ENCODE results near the gene PIP5K1B. TPM values are rescaled to one million over a fixed set of nuclear protein-coding genes. Genes with fewer than 3 reads are reported as not detected.

Gene PIP5K1B
- total RNA-seq, 3 donors from 2014 or later, result 0.48 to 1.6 (median 0.57) TPM

DNA sequence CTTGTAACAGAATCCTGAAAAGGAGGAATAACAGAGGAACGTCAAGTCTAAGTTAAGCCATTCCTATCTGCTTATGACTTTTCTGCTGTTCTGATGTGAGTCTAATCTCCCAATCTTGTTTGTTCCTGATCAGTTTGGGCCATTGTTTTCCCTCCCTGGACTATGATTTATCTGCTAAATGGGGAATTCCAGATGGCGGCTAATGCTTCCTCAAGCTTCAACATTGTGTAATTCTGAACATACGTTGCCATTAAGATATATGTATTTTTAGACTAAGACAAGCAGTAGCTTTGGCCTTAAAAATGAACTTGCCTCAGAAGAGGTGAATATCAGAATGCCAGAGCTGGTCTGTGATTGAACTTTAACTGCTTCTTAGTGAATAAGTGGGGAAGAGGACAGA is 166.2 kb downstream of the PIP5K1B start:
- Mint-ChIP-seq H3K9me3 (no peaks in the 10 kb centered on the region), H3K27me3 (ENCODE audit: low read depth) (no peaks in the 10 kb centered on the region), H3K4me1 (ENCODE audit: low read depth) (no peaks in the 10 kb centered on the region), H3K36me3 (ENCODE audit: insufficient read depth) (no peaks in the 10 kb centered on the region), H3K4me3 (no peak overlapping the region)
- ATAC-seq, result no peak
- DNase-seq, result no peak

DNA sequence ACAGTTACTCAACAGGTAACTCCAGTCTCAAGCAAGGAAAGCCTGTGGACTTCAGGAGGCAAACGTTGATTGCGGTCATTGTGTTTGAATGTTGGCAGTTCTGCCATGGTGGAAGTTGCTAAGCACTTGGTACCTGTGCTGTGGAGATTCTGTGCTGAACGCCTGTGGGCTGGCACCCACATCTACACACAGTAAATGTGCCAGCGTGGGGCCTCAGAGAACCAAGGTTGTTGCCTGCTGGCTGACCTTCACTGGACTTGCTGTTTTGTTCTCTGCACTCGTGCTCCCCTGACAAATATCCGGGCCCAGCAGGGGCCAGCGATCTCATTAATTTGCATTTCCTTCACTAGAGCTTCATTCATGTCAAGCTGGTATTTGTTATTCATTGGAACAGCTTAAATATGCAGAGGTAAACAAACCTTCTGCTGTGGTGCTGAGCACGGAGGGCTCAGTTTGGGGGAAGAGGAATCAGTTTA is 167.0 kb downstream of the PIP5K1B start:
- Mint-ChIP-seq H3K4me1 (ENCODE audit: low read depth) (no peaks in the 10 kb centered on the region), H3K4me3 (no peak overlapping the region), H3K9me3 (no peaks in the 10 kb centered on the region), H3K36me3 (ENCODE audit: insufficient read depth) (no peaks in the 10 kb centered on the region), H3K27me3 (ENCODE audit: low read depth) (no peaks in the 10 kb centered on the region)
- no peak for ATAC-seq
- no peak for DNase-seq

DNA sequence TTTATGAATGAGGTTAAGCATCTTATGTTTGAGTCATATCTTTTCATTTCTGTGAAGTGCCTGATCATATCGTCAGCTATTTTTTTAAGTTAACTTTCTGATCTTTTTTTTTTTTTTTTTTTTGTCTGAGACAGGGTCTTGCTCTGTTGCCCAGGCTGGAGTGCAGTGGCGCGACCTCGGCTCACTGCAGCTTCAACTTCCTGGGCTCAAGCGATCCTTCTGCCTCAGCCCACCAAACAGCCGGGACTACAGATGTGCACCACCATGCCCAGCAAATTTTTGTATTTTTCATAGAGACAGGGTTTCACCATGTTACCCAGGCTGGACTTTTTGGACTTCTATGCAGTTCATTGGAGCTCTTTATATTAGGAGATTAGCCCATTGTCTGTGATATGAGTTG is 168.1 kb downstream of the PIP5K1B start:
- Mint-ChIP-seq H3K4me1 (ENCODE audit: low read depth) (no peaks in the 10 kb centered on the region), H3K4me3 (no peak overlapping the region), H3K9me3 (no peaks in the 10 kb centered on the region), H3K27me3 (ENCODE audit: low read depth) (no peaks in the 10 kb centered on the region), H3K36me3 (ENCODE audit: insufficient read depth) (no peaks in the 10 kb centered on the region)
- ATAC-seq (no peak), DNase-seq (no peak)

DNA sequence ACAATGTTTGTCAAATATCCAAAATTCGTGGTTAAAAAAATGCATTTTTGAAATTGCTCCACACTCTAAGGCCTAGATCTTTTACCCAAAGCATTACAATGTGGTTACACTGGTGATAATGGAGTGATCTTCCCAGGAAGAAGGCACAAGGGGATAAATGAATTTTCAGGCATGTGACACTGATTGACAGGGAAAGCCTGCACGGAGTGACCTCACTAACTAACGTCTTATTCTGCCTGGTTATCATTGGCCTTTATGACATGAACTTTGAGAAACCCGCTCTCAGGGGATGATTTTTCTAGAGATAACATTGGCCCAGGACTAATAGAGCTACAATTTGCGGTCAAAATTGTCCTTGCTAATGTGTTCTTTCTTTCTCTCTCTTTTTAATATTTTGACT is 171.2 kb downstream of the PIP5K1B start:
- Mint-ChIP-seq H3K27me3 (ENCODE audit: low read depth) (no peaks in the 10 kb centered on the region), H3K4me1 (ENCODE audit: low read depth) (no peaks in the 10 kb centered on the region), H3K9me3 (no peaks in the 10 kb centered on the region), H3K36me3 (ENCODE audit: insufficient read depth) (no peaks in the 10 kb centered on the region), H3K4me3 (no peak overlapping the region)
- DNase-seq (no peak), ATAC-seq (no peak)

DNA sequence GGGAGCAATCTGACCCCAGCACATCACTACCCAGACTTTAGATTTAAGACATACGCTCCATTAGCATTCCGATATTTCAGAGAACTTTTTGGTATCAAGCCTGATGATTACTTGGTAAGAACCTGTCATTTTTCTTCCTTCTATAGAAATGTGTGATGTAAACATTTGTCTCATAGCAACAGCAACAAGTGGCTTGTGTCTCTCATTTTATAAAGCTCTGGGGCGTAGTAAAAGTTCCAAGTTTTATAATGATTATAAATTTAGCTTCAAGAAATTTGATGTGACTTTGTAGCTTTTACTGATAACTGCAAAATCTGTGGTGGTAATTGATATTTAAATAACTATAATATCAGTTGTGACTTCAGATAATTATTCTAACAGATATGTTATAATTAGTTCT is 171.6 kb downstream of the PIP5K1B start:
- H3K36me3 Mint-ChIP-seq (ENCODE audit: insufficient read depth), result no peaks in the 10 kb centered on the region
- no peak for ATAC-seq
- H3K4me3 Mint-ChIP-seq, result no peak overlapping the region

DNA sequence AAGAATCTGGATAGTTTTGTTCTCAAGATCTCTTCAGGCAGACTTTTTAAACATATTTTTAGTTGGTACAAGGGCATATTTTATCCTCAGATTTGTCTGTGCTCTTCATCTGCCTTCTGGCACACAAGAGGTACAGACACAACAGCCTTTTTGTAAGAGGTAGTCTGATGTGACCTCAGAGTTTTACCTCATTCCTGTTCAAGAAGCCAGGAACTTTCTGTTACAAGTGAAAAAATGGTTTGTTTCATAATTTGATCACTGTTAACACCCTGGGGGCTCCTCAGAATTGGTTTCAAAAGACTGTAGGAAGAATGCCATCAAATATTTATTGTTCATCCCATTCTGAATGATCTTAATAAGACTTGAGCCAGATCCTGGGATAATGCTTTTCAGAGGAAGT is 172.2 kb downstream of the PIP5K1B start:
- H3K4me1 Mint-ChIP-seq (ENCODE audit: low read depth), result no peaks in the 10 kb centered on the region
- DNase-seq (no peak), ATAC-seq (no peak)
- no peaks in the 10 kb centered on the region for H3K27me3 Mint-ChIP-seq (ENCODE audit: low read depth)
- no peaks in the 10 kb centered on the region for H3K9me3 Mint-ChIP-seq
- H3K4me3 Mint-ChIP-seq, result no peak overlapping the region
- H3K36me3 Mint-ChIP-seq (ENCODE audit: insufficient read depth), result no peaks in the 10 kb centered on the region

More for the DNA sequence above, 171.6 kb downstream of the PIP5K1B start:
- H3K4me1 Mint-ChIP-seq (ENCODE audit: low read depth), result no peaks in the 10 kb centered on the region
- no peak for DNase-seq
- no peaks in the 10 kb centered on the region for H3K27me3 Mint-ChIP-seq (ENCODE audit: low read depth)
- H3K9me3 Mint-ChIP-seq, result no peaks in the 10 kb centered on the region

DNA sequence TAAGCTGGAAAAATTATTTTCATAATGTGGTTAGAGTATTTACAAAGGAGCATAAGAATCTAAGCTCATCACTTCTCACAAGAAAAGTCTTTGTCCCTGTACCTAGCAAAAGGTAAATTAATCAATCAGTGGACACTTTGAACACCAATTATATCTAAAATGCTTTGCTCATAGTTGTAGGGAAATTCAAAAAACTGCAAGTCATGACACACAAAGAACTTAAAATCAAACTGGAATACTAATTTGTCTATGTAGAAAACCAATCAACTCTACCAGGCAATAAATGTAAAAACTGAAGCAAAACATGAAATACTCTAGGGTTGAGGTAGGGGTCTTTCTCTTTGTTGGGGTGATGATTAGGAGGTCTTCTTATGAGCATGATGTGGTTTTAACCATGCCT is 173.4 kb downstream of the PIP5K1B start:
- DNase-seq (no peak), ATAC-seq (no peak)
- peaks cover under 1% of the 10 kb centered on the region for H3K4me1 Mint-ChIP-seq (ENCODE audit: low read depth)
- no peaks in the 10 kb centered on the region for H3K27me3 Mint-ChIP-seq (ENCODE audit: low read depth)
- no peaks in the 10 kb centered on the region for H3K36me3 Mint-ChIP-seq (ENCODE audit: insufficient read depth)
- H3K9me3 Mint-ChIP-seq, result no peaks in the 10 kb centered on the region
- no peak overlapping the region for H3K4me3 Mint-ChIP-seq

DNA sequence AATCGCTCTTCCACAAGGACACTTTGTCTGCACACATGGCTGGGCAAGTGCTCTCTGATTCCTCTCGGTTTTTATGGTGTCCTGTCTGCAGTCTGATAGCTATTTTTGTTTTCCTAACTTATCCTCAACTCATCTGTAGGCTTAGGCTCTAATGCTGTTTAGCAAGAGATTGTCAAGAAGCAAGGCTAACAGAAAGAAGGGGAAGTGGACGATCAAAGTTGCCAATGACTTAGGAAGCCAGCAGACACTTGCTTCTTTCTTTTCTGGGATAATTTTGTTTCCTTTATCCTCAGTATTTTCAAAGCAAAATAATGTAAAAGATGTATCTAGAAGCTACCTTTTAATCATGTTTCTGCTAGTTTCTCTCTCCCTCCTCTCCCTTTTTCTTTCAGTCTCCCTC is 178.2 kb downstream of the PIP5K1B start:
- no peaks in the 10 kb centered on the region for H3K36me3 Mint-ChIP-seq (ENCODE audit: insufficient read depth)
- ATAC-seq (no peak), DNase-seq (no peak)
- no peak overlapping the region for H3K4me3 Mint-ChIP-seq
- H3K4me1 Mint-ChIP-seq (ENCODE audit: low read depth), result peaks cover 29% of the 10 kb centered on the region
- H3K9me3 Mint-ChIP-seq, result no peaks in the 10 kb centered on the region
- H3K27me3 Mint-ChIP-seq (ENCODE audit: low read depth), result no peaks in the 10 kb centered on the region

DNA sequence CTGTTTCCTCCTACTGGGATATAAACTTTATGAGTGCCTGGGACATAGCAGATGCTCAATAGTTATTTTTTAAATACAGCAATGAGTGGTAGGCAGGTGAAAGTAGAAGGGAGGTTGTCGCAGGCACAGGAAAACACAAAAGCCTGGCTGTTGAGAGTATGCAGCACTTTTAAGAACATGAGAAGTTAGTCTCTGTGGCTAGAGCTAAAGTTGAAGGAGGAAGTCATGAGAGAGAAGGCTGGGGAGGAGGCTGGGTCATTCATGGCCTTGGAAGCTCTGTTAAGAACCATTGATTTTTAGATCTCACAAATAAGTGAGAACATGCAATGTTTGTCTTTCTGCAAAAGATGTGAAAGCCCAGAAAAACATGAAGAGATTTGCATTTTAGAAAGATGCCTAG is 182.2 kb downstream of the PIP5K1B start:
- Mint-ChIP-seq H3K36me3 (ENCODE audit: insufficient read depth) (no peaks in the 10 kb centered on the region), H3K4me1 (ENCODE audit: low read depth) (peaks cover 32% of the 10 kb centered on the region), H3K27me3 (ENCODE audit: low read depth) (no peaks in the 10 kb centered on the region), H3K9me3 (no peaks in the 10 kb centered on the region), H3K4me3 (no peak overlapping the region)
- DNase-seq (no peak), ATAC-seq (no peak)

DNA sequence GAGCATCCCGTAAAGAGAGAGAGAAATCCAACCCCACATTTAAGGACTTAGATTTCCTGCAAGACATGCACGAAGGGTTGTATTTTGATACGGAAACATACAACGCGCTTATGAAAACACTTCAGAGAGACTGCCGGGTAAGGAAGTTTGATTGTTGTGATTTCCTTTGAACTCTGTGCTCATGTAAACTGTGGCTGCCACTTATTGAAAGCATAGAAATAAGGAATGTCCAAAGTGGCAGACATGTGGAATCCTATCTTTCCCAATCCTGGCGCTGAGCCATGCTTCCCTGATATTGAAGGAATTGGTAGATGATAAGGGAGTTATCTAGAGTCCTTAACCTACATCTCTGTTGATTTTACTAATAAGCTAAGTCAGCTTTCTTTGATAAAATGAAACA is 189.5 kb downstream of the PIP5K1B start:
- Mint-ChIP-seq H3K27me3 (ENCODE audit: low read depth) (no peaks in the 10 kb centered on the region), H3K4me1 (ENCODE audit: low read depth) (peaks cover 49% of the 10 kb centered on the region), H3K36me3 (ENCODE audit: insufficient read depth) (no peaks in the 10 kb centered on the region), H3K4me3 (peak overlapping the region; percentile 29), H3K9me3 (no peaks in the 10 kb centered on the region)
- DNase-seq (no peak), ATAC-seq (no peak)

DNA sequence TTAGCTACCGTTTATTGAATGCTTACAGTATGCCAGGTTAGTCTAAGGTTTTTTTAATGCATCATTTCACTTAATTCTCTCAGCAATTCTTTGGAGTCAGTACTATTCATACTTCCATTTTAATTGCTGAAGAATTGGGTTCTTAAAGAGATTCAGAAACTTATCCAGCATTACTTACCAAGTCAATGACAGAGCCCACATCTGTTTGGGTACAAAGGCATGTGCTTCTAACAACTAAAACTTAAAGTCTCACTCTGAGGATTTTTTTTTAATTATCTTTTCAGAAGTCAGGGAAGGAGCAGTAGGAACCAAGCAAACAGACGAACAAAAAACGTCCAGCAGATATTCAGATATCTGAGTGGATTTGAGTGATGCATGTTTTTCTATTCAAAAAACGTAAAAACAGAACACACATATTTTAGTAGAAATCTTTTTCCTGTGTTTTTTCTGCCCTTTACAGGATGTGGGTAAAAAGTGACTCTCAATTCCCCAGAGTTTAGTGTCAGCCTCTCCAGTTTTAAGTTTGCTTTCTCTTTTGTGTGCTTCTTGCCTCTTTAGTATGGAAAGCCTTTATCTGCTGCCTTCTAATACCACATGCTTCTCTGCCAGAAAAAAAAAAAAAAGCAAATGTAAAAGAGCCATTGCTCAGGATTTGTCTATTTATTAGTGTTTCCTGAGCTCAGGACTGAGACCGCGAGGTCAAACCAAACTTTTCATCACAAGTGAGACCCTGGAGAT is 190.9 kb downstream of the PIP5K1B start:
- H3K36me3 Mint-ChIP-seq (ENCODE audit: insufficient read depth), result no peaks in the 10 kb centered on the region
- peak; percentile 80 to 83 for ATAC-seq
- peaks cover 49% of the 10 kb centered on the region for H3K4me1 Mint-ChIP-seq (ENCODE audit: low read depth)
- no peaks in the 10 kb centered on the region for H3K27me3 Mint-ChIP-seq (ENCODE audit: low read depth)
- peak overlapping the region; percentile 58 for H3K4me3 Mint-ChIP-seq
- no peaks in the 10 kb centered on the region for H3K9me3 Mint-ChIP-seq
- DNase-seq, result no peak

DNA sequence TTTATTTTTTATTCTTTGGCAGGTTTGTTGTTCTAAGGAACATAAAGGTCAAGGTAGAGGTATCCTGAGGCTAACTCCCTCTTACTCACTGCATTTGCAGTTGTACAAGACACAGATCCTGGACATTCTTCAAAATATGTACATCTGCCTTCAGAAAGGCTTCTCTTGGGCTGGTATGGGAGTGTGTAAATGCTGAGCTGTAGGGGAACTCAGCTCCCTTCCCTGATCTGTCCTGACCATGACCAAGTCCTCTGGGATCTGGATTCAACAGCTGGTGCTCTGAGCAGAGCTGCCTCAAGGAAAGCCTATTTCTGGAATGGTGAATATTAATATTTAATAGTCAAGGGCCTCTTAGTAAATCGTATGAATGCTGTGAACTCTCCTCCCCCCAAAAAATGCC is 191.4 kb downstream of the PIP5K1B start:
- ATAC-seq, result peak; percentile 18 to 37
- Mint-ChIP-seq H3K36me3 (ENCODE audit: insufficient read depth) (no peaks in the 10 kb centered on the region), H3K27me3 (ENCODE audit: low read depth) (no peaks in the 10 kb centered on the region), H3K4me1 (ENCODE audit: low read depth) (peaks cover 49% of the 10 kb centered on the region), H3K9me3 (no peaks in the 10 kb centered on the region), H3K4me3 (peak overlapping the region; percentile 58)
- DNase-seq, result no peak

DNA sequence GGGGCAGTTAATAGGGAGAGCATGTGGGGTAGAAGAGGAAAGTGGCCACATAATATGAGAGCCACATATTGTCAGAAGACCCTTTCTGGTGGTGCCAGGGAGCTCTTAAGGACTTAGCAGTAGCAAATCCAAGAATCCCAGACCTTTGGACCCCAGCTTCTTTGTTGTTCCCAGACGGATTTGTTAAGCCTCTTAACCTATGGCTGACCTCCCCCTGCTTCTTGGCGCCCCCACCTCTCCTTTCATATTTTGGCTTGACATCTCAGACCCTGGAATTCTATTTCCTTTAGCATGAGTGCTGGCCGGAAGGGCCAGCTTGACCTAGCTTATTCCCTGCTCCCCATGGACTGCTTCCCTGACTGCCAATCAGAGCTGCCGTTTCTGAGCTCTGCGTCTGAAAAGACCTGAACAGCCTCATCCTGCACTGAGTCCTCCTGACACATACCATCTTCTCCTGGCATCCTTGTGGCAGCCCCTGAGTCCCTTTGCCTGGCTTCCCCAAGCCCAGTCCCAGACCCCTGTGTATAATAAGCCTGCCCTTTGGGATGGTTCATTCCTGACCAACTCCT is 192.6 kb downstream of the PIP5K1B start:
- no peaks in the 10 kb centered on the region for H3K27me3 Mint-ChIP-seq (ENCODE audit: low read depth)
- DNase-seq, result no peak
- peaks cover 49% of the 10 kb centered on the region for H3K4me1 Mint-ChIP-seq (ENCODE audit: low read depth)
- no peaks in the 10 kb centered on the region for H3K36me3 Mint-ChIP-seq (ENCODE audit: insufficient read depth)
- no peaks in the 10 kb centered on the region for H3K9me3 Mint-ChIP-seq
- no peak overlapping the region for H3K4me3 Mint-ChIP-seq
- ATAC-seq, result no peak

DNA sequence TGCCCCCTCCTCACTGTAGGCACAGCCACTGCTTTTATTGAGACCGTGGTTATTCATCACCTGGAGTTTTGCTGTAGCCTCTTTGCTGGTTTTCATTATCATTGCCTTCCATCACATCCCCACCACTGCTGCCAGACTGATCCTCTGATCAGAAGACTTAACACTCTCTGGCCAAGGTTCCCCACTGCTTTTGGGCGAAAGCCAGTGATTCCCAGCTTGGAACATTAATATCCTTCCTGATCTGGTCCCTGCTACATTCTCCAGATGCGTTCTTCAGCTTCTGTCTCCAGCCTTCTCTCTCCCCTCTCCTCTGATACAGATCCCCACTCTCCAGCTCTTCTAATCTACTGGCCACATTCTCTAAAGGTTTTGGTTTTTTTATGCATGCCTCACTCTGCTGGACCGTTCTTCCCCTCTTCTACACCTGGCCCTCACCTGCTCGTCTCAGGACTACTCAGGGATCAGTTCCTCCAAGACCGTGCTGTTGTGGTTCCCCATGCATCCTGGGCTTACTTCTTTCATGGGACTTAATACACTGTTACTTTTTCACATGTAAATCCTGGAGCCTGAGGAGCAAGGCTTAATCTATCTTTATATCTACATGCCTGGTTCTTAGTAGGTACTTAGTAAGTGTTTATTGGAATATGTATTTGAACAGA is 193.9 kb downstream of the PIP5K1B start:
- Mint-ChIP-seq H3K4me3 (no peak overlapping the region), H3K36me3 (ENCODE audit: insufficient read depth) (no peaks in the 10 kb centered on the region), H3K4me1 (ENCODE audit: low read depth) (peaks cover 44% of the 10 kb centered on the region), H3K9me3 (no peaks in the 10 kb centered on the region), H3K27me3 (ENCODE audit: low read depth) (no peaks in the 10 kb centered on the region)
- no peak for ATAC-seq
- no peak for DNase-seq

DNA sequence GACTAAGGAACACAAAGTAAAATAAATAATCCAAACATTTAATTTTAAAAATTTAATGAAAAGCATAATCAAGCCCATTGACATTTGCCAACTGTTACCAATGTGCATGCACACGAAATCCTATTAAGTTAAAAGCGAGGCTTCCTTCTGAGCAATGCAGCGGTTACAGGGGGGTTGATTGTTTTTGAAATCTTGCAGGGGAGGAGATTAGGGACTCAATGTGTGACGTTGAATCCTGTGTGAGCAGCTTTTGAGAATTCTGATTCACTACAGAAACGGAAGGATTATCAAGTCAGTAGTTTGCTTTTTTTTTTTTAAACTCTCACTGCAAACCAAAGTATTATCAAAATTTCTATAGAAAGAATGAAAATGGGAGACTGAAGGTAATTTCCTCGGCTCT is 199.4 kb downstream of the PIP5K1B start:
- peak in 1 of 2 donors; percentile 52 for ATAC-seq
- no peaks in the 10 kb centered on the region for H3K36me3 Mint-ChIP-seq (ENCODE audit: insufficient read depth)
- H3K27me3 Mint-ChIP-seq (ENCODE audit: low read depth), result peaks cover 4% of the 10 kb centered on the region
- no peak for DNase-seq
- H3K9me3 Mint-ChIP-seq, result no peaks in the 10 kb centered on the region
- H3K4me1 Mint-ChIP-seq (ENCODE audit: low read depth), result peaks cover 2% of the 10 kb centered on the region
- H3K4me3 Mint-ChIP-seq, result no peak overlapping the region

Data from activated T-cell treated with anti-CD3 and anti-CD28 coated beads, Interleukin-2, amount 50 U/mL, for 4 hours (primary cell).